ENCODE data around the gene IGFL2.

IGFL2 gene

GRCh38 chr19:46201454-46202310, 53.6 kb downstream of the IGFL2 start:
- Histone ChIP-seq H3K27ac (no peak overlapping the region), H3K36me3 (no peaks in the 10 kb centered on the region), H3K4me1 (ENCODE audit: control insufficient read depth in 1 of 2, insufficient read depth in 1 of 2, low read depth in 1 of 2, low read length in 1 of 2) (no peaks in the 10 kb centered on the region), H3K9me3 (no peaks in the 10 kb centered on the region), H3K4me3 (ENCODE audit: low read depth in 1 of 2, low read length in 1 of 2) (no peak overlapping the region), H3K27me3 (peaks cover 38% of the 10 kb centered on the region)
- no peak for TF ChIP-seq CTCF (IDR thresholded peaks at IDR 0.05)

GRCh38 chr19:46202426-46202825, 54.4 kb downstream of the IGFL2 start:
- H3K27ac ChIP-seq: no peak overlapping the region
- H3K9me3 ChIP-seq: no peaks in the 10 kb centered on the region
- TF ChIP-seq CTCF (IDR thresholded peaks at IDR 0.05): no peak
- H3K36me3 ChIP-seq: no peaks in the 10 kb centered on the region
- no peaks in the 10 kb centered on the region for H3K4me1 ChIP-seq (ENCODE audit: control insufficient read depth in 1 of 2, insufficient read depth in 1 of 2, low read depth in 1 of 2, low read length in 1 of 2)
- H3K4me3 ChIP-seq (ENCODE audit: low read depth in 1 of 2, low read length in 1 of 2): no peak overlapping the region
- H3K27me3 ChIP-seq: peaks cover 30% of the 10 kb centered on the region

DNA sequence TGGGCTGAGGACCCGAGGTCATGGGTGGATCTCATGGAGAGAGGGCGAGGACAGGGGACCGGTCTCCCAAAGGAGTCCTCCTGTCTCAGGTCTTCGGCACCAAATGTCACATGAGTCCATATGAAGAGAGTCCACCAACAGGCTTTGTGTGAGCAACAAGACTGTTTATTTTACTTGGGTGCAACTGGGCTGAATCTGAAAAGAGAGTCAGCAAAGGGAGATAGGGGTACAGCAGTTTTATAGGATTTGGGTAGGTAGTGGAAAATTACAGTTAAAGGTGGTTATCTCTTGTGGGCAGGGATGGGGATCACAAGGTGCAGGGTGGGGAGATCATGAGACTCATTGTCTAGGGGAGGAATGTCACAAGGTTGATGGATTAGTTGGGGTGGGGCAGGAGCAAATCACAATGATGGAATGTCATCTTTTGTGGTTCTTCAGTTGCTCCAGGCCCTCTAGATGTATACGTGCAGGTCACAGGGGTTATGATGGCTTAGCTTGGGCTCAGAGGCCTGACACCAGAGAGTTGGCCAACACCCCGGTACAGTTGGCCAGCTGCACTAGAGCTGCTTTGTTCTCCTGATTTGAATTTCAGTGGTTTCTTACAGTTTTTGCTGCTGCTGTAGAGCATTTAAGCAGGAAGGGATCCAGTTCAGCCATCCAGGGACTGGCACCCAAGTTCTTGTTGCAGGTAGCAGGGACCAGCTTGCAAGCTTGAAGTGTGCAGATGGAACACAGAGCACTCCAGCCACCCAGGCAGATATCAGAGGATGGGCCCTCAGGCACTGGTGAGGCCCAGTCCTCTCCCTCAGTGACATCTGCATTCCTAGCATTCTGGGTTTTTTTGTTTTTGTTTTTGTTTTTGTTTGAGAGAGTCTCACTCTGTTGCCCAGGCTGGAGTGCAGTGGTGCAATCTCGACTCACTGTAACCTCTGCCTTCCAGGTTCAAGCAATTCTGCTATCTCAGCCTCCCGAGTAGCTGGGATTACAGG, 55.1 kb downstream of the IGFL2 start:
- no peak for TF ChIP-seq CTCF (IDR thresholded peaks at IDR 0.05)
- no peaks in the 10 kb centered on the region for H3K4me1 ChIP-seq (ENCODE audit: control insufficient read depth in 1 of 2, insufficient read depth in 1 of 2, low read depth in 1 of 2, low read length in 1 of 2)
- H3K27ac ChIP-seq: no peak overlapping the region

GRCh38 chr19:46204008-46204407, 56.0 kb downstream of the IGFL2 start:
- Histone ChIP-seq H3K9me3 (no peaks in the 10 kb centered on the region), H3K27ac (no peak overlapping the region), H3K36me3 (no peaks in the 10 kb centered on the region), H3K4me1 (ENCODE audit: control insufficient read depth in 1 of 2, insufficient read depth in 1 of 2, low read depth in 1 of 2, low read length in 1 of 2) (no peaks in the 10 kb centered on the region), H3K27me3 (peaks cover 37% of the 10 kb centered on the region), H3K4me3 (ENCODE audit: low read depth in 1 of 2, low read length in 1 of 2) (no peak overlapping the region)
- no peak for TF ChIP-seq CTCF (IDR thresholded peaks at IDR 0.05)

More for the DNA sequence above, 55.1 kb downstream of the IGFL2 start:
- Histone ChIP-seq H3K27me3 (peaks cover 29% of the 10 kb centered on the region), H3K4me3 (ENCODE audit: low read depth in 1 of 2, low read length in 1 of 2) (no peak overlapping the region), H3K9me3 (no peaks in the 10 kb centered on the region), H3K36me3 (no peaks in the 10 kb centered on the region)

GRCh38 chr19:46205183-46205984, 57.3 kb downstream of the IGFL2 start:
- peaks cover 46% of the 10 kb centered on the region for H3K27me3 ChIP-seq
- no peaks in the 10 kb centered on the region for H3K4me1 ChIP-seq (ENCODE audit: control insufficient read depth in 1 of 2, insufficient read depth in 1 of 2, low read depth in 1 of 2, low read length in 1 of 2)
- no peak for TF ChIP-seq CTCF (IDR thresholded peaks at IDR 0.05)
- H3K4me3 ChIP-seq (ENCODE audit: low read depth in 1 of 2, low read length in 1 of 2): no peak overlapping the region
- H3K36me3 ChIP-seq: no peaks in the 10 kb centered on the region
- no peak overlapping the region for H3K27ac ChIP-seq
- no peaks in the 10 kb centered on the region for H3K9me3 ChIP-seq

All from neutrophil (primary cell).